ENCODE results near the gene DOCK1. TPM values are rescaled to one million over a fixed set of nuclear protein-coding genes. Genes with fewer than 3 reads are reported as not detected.
A peak's percentile ranks its signal among the peaks of the same experiment; 100 is the strongest.
"Not testable (repeated sequence)": the region's sequence is repeated elsewhere in the genome, so short reads cannot be mapped to it uniquely, and the experiment has no call there.

Gene DOCK1
- total RNA-seq, 1 donor from 2014 or later, result 74.8 TPM

DNA sequence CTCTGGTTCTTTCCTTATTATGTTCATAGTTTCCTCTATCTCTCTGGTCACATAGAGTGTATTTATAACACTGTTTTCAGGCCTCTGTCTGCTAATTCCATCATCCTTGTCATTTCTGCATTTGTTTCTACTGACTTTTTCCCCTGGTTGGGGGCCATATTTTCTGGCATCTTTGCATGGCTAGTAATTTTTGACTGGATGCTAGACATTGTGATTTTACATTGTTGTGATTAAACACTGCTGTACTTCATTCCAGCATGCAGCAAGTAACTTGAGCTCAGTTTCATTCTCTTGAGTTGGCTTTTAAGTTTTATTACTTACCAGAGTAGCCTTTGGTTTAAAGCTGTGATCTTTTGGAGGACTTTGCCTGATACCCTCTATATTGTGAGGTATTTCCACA, 6.8 kb upstream of the DOCK1 start:
- H3K4me3 Mint-ChIP-seq, result no peak overlapping the region
- DNase-seq (ENCODE audit: low spot score in 2 of 2, unreplicated experiment in 2 of 2), result no peak
- H3K36me3 Mint-ChIP-seq, result peaks cover 9% of the 10 kb centered on the region
- H3K27ac Mint-ChIP-seq, result no peak overlapping the region
- peaks cover 18% of the 10 kb centered on the region for H3K9me3 Mint-ChIP-seq
- TF ChIP-seq, protein P1, sequence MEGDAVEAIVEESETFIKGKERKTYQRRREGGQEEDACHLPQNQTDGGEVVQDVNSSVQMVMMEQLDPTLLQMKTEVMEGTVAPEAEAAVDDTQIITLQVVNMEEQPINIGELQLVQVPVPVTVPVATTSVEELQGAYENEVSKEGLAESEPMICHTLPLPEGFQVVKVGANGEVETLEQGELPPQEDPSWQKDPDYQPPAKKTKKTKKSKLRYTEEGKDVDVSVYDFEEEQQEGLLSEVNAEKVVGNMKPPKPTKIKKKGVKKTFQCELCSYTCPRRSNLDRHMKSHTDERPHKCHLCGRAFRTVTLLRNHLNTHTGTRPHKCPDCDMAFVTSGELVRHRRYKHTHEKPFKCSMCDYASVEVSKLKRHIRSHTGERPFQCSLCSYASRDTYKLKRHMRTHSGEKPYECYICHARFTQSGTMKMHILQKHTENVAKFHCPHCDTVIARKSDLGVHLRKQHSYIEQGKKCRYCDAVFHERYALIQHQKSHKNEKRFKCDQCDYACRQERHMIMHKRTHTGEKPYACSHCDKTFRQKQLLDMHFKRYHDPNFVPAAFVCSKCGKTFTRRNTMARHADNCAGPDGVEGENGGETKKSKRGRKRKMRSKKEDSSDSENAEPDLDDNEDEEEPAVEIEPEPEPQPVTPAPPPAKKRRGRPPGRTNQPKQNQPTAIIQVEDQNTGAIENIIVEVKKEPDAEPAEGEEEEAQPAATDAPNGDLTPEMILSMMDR (IDR thresholded peaks at IDR 0.05; ENCODE audit: unreplicated experiment), result no peak
- H3K27me3 Mint-ChIP-seq (ENCODE audit: low read depth), result no peaks in the 10 kb centered on the region
- peaks cover 6% of the 10 kb centered on the region for H3K4me1 Mint-ChIP-seq

DNA sequence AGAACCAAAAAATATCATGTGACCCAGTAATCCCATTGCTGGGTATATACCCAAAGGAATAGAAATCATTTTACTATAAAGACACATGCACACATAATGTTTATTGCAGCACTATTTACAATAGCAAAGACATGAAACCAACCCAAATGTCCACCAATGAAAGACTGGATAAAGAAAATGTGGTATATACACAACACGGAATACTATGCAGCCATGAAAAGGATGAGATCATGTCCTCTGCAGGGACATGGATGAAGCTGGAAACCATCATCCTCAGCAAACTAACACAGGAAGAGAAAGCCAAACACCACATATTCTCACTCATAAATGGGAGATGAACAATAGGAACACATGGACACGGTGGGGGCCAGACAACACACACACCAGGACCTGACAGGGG, 5.7 kb upstream of the DOCK1 start:
- H3K4me3 Mint-ChIP-seq; H3K36me3 Mint-ChIP-seq; DNase-seq (ENCODE audit: low spot score in 2 of 2, unreplicated experiment in 2 of 2); H3K27me3 Mint-ChIP-seq (ENCODE audit: low read depth); H3K27ac Mint-ChIP-seq: not testable (repeated sequence)
- peaks cover 11% of the 10 kb centered on the region for H3K4me1 Mint-ChIP-seq
- H3K9me3 Mint-ChIP-seq, result peaks cover 18% of the 10 kb centered on the region

DNA sequence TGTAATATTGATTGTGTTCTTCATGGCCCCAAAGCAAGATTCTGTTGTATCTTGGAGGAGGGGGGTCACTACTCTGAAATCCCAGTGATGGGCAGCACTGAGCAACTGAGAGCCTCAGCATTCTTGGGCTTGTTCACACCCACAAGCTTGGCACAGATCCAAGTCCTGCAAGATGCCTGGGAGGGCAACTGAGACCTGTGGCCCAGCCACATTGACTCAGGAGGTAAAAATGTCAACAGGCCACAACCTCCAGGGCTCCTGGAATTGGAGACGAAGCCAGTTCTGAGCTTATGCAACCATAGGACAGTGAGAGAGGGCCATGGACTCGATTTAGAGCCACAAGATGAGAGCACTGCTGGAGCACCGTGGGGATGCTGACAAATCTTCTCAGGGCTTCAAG, 3.1 kb upstream of the DOCK1 start:
- Mint-ChIP-seq H3K27ac (no peak overlapping the region), H3K27me3 (ENCODE audit: low read depth) (no peaks in the 10 kb centered on the region), H3K36me3 (peaks cover 9% of the 10 kb centered on the region), H3K4me1 (peaks cover 19% of the 10 kb centered on the region), H3K4me3 (no peak overlapping the region), H3K9me3 (peaks cover 18% of the 10 kb centered on the region)
- TF ChIP-seq, protein P1 (IDR thresholded peaks at IDR 0.05; ENCODE audit: unreplicated experiment), result no peak
- DNase-seq (ENCODE audit: low spot score in 2 of 2, unreplicated experiment in 2 of 2), result no peak

DNA sequence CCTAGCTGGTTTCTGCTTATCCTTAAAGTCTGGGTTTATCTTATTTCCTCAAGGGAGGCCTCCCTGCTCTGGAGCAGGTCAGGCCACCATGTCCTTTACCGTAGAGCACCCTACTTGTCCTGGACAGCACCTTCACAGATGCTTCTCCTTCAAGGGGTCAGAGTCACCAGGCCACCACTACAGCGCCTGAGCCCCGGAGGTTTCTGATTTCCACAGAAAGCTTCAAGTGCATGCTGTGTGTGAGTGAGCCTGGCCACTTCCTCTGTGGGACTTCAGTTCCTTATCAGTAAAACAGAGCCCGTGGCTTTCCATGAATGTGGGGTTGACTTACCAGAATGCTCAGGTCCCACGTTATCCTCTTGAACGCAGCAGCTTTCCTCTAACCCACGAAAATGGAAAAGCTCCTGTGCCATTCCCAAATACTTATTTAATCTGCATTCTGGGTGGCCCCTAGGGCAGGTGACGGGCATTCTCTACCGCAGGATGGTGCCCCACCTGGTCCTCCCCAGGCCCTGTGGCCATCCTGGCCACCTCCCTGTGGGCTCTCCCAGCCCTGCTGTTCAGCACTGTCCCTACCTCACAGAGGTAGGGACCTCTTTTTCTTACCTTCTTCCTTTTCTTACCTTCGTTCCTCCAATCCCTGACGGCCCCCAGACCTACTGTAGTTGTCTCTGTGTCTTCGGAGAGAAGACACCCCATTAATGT, 1.4 kb upstream of the DOCK1 start:
- no peak overlapping the region for H3K27ac Mint-ChIP-seq
- peaks cover 19% of the 10 kb centered on the region for H3K4me1 Mint-ChIP-seq
- H3K4me3 Mint-ChIP-seq, result no peak overlapping the region
- H3K27me3 Mint-ChIP-seq (ENCODE audit: low read depth), result no peaks in the 10 kb centered on the region
- peaks cover 9% of the 10 kb centered on the region for H3K36me3 Mint-ChIP-seq
- TF ChIP-seq, protein P1 (IDR thresholded peaks at IDR 0.05; ENCODE audit: unreplicated experiment), result no peak
- no peak for DNase-seq (ENCODE audit: low spot score in 2 of 2, unreplicated experiment in 2 of 2)
- H3K9me3 Mint-ChIP-seq, result peaks cover 8% of the 10 kb centered on the region

DNA sequence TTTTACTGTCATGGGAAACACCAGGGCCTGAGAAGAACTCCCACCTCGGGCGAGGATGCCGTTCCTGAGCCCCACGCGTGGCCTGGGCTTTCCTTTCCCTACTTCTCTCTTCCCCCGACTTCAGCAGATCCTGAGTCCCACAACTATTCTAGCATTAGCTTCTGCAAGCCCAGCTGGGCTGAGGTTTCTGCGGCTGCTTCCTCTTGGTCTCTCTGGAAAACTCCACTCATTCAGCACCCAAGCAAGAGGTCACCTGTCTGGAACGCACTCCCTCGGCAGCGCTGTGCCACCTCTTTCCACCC, 761 bp upstream of the DOCK1 start:
- H3K9me3 Mint-ChIP-seq, result peaks cover 3% of the 10 kb centered on the region
- H3K27me3 Mint-ChIP-seq (ENCODE audit: low read depth), result no peaks in the 10 kb centered on the region
- H3K4me1 Mint-ChIP-seq, result peaks cover 19% of the 10 kb centered on the region
- peak overlapping the region; percentile 94 for H3K4me3 Mint-ChIP-seq
- DNase-seq (ENCODE audit: low spot score in 2 of 2, unreplicated experiment in 2 of 2), result no peak
- H3K36me3 Mint-ChIP-seq, result peaks cover 8% of the 10 kb centered on the region
- peak overlapping the region; percentile 79 for H3K27ac Mint-ChIP-seq
- TF ChIP-seq, protein P1 (IDR thresholded peaks at IDR 0.05; ENCODE audit: unreplicated experiment), result no peak

DNA sequence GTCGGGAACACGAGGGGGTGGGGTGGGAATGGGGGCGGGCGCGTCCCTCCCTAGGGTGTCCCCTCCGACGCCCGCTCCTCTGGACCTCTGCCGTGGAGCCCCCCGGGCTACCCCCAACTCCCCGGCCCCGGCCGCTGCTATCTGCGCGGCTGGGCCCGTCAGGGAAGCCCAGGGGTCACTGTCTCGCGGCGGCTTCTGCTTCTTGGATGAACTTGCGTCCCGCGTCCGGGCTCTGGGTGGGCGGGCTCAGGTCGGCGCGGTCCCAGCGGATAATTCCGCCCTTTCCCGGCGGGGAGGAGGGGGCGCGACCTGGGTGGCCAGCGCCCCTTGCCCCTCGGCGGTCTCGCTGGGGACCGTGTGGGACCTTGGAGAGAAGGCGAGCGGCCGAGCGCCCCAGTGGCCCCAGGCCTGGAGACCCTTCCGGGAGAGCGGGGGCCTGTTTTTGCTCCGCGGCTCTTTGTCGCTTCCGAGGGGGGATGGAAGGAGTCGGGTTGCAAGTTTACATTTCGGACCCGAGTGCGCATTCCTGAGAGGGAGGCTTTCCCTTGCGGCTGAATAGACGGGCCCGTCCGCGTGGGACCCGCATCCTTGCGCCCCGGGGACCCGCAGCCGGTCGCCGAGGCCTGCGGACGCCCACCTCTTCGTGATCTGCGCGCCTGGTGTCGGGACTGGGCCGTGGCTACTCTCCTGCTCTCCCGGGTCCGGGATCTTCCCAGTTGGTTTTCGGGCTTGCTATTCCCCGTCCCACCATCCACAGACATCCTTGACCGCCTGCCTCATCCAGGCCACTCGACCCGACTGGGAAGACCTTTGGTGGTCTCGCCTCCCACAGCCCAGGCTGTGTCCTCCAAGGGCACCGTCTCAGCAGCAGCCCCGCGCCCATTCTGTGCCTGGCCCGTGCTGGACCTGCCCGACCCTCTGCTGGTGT, 812 bp downstream of the DOCK1 start:
- H3K4me1 Mint-ChIP-seq, result peaks cover 21% of the 10 kb centered on the region
- no peaks in the 10 kb centered on the region for H3K27me3 Mint-ChIP-seq (ENCODE audit: low read depth)
- TF ChIP-seq, protein P1 (IDR thresholded peaks at IDR 0.05; ENCODE audit: unreplicated experiment), result no peak
- H3K4me3 Mint-ChIP-seq, result peak overlapping the region; percentile 82
- no peaks in the 10 kb centered on the region for H3K9me3 Mint-ChIP-seq
- H3K27ac Mint-ChIP-seq, result peak overlapping the region; percentile 55
- peak in 1 of 2 experiments; percentile 62 for DNase-seq (ENCODE audit: low spot score in 2 of 2, unreplicated experiment in 2 of 2)
- peaks cover 2% of the 10 kb centered on the region for H3K36me3 Mint-ChIP-seq

Measured in mesothelial cell of epicardium (in vitro differentiated cells).